HG02759 (cell line): ENCODE measurements around the gene SYNGR4.
A peak's percentile ranks its signal among the peaks of the same experiment; 100 is the strongest.

Source experiments
- ATAC-seq: cut with Tn5 transposase; IDR thresholded peaks from one replicate; pipeline ENCODE4 v1.9.1; 2021; ENCODE audit warnings: mild to moderate bottlenecking, moderate library complexity; ENCODE audit not compliant: unreplicated experiment

The SYNGR4 gene

GRCh38 chr19:48395499-48395898, 31.3 kb downstream of the SYNGR4 start:
- ATAC-seq: no peak

DNA sequence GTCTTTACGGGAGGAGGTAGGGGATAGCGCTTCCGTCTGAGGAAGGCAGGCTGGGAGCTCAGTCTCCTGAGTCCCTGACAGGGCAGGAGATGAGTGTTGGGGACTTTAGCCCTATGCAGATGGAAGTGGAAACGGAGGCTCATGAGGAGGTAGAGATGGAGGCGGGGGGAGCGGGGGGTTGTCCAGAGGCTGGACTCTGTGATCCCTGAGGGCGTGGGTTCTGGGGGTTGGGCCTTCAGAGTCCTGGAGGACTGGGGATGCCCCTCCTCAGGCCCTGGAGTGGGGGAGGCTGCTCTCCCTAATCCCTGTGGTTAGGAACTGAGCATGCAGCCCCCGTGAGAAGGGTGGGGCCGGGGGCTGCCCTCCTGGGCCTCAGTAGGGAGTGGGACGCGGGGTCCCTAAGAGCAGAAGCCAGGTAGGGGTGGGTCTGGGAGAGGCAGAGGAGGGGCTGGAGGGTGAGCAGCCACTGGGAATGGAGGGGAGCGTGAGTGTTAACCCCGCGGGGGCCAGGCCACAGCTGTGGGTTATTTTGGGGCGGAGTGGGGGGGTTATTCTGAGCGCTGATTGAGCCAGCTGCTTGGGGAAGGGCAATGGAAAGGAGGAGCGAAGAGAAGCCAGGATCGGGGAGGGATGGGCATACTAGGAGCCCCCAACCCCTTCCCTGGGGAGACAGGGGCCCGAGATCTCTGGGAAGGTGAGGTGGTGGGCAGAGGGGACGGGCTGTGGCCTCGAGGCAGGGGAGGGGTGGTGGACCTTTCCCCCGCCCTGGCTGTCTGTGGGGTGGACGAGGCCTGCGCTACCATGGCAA, 32.1 kb downstream of the SYNGR4 start:
- no peak for ATAC-seq

DNA sequence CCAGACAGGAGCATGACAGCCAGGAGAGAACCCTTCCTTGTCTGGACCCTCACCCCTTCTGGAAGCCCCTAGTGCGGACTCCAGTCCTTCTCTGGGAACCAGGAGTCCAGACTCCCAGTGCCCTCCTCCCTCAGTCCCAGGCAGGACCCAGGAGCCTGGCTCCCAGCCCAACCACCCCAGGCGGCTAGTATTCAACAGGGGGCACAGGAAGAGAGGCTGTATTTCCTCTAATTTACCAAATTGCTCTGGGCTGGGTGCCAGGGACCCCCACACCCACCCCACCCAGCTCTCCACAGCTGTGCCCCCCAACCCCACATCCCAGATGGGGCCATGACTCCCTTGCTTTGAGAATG, 32.6 kb downstream of the SYNGR4 start:
- no peak for ATAC-seq

- ATAC-seq: no peak
Measured at GRCh38 chr19:48397263-48398101, 33.3 kb downstream of the SYNGR4 start.

DNA sequence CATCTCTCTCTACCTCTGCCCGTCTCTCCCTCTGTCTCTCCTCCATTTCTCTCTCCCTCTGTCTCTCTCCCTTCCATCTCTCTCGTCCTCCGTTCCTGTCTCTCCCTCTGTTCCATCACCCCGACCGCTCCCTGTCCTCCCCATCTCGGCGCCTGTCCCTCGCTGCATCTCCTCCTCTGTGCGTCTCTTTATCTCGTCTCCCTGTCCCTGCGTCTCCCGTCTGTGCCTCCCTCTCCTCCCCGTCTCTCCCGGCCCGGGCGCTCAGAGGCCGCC, 33.9 kb downstream of the SYNGR4 start:
- ATAC-seq: no peak

GRCh38 chr19:48398375-48399235, 34.4 kb downstream of the SYNGR4 start:
- peak; percentile 82 for ATAC-seq

DNA sequence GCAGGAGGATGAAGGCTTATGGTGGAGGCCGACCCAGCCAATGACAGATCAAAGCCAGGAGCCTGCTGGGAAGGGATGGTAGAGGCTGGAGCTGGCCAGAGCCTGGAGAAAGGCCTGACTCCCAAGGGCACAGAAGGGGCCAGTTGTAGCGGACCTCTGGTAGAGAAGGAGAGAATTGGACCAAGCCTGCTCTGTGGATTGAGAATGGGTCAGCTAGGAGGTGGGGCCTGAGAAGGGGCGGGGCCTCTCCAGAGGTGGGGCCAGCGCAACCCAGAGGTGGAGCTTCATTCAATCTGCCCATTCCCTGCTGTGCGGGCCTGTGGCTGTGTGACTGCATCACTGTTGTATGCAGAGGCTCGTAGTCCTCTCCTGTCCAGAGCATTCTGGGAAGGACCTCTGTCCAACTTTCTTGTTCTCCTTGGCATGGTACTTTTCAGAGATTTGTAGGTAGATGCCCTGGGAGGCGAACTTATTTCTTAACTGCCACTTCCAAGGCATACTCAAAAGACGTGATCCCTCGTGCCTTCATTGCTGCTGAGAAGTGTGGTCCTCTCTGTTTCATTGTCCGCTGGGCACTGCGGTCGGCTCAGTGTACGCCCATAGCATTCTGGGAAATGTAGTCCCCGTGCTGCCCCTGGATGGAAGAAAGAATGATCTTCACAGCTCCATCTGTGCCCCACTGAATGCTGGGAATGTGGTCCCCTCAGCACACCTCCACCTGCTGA, 36.0 kb downstream of the SYNGR4 start:
- no peak for ATAC-seq

GRCh38 chr19:48401287-48401686, 37.1 kb downstream of the SYNGR4 start:
- no peak for ATAC-seq

DNA sequence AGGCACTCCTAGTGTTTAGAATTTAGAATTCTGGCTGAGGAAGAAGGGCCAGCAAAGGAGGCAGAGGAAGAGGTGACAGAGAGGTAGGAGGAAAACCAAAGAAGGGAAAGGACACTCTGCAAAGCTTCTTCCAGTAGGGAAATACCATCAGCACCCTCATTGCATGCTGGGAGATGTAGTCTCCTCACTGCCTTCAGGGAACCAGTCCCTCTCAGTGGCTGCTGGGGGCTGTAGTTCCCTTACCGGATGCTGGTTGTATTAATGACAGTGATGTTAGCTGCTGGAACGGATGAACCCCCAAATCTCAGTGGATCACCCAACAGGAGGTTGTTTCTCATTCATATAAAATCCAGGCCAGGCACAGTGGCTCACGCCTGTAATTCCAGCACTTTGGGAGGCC, 39.4 kb downstream of the SYNGR4 start:
- no peak for ATAC-seq

DNA sequence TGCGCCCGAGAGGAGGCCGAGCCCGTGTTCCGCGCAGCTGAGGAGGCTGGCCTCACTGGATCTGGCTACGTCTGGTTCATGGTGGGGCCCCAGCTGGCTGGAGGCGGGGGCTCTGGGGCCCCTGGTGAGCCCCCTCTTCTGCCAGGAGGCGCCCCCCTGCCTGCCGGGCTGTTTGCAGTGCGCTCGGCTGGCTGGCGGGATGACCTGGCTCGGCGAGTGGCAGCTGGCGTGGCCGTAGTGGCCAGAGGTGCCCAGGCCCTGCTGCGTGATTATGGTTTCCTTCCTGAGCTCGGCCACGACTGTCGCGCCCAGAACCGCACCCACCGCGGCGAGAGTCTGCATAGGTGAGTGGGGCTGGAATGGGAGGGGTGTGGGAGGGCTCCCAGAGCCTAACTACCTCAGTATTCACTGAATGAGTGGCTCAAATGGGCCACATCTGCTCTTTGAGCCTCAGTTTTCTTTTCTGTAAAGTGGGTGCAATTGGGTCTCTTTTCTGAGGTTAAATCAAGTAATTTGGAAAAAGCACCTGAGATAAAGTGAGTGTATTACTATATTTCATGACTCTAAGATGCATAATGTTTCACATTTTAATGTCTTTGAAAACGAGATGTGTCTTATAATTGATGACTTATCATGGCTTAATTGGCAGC, 41.0 kb downstream of the SYNGR4 start:
- ATAC-seq: no peak

GRCh38 chr19:48405850-48406249, 41.7 kb downstream of the SYNGR4 start:
- no peak for ATAC-seq

GRCh38 chr19:48413879-48414587, 49.9 kb downstream of the SYNGR4 start:
- ATAC-seq: no peak

- ATAC-seq: no peak
Measured at GRCh38 chr19:48415395-48415794, 51.2 kb downstream of the SYNGR4 start.

- no peak for ATAC-seq
Measured at GRCh38 chr19:48415806-48416221, 51.6 kb downstream of the SYNGR4 start.

- ATAC-seq: no peak
Measured at GRCh38 chr19:48417421-48417820, 53.3 kb downstream of the SYNGR4 start.

- ATAC-seq: no peak
Measured at GRCh38 chr19:48418317-48419064, 54.3 kb downstream of the SYNGR4 start.

- no peak for ATAC-seq
Measured at GRCh38 chr19:48419158-48419920, 55.2 kb downstream of the SYNGR4 start.

GRCh38 chr19:48421548-48421947, 57.4 kb downstream of the SYNGR4 start:
- no peak for ATAC-seq
